ENCODE data around the gene CNTN4. TPM values are rescaled to one million over a fixed set of nuclear protein-coding genes. Genes with fewer than 3 reads are reported as not detected.

Gene CNTN4
- total RNA-seq, 1 experiment from 2014 or later = 2.9 TPM

- H3K27ac Mint-ChIP-seq (ENCODE audit: unreplicated experiment) = no peak overlapping the region
- CTCF ChIA-PET = no interaction called here
- H3K4me1 Mint-ChIP-seq (ENCODE audit: low read depth, unreplicated experiment) = no peaks in the 10 kb centered on the region
- no peak for DNase-seq
- no peak for TF ChIP-seq CTCF (IDR thresholded peaks at IDR 0.05; ENCODE audit: unreplicated experiment)
- no TSS peak for BruUV-seq (replicated peaks)
- no peaks in the 10 kb centered on the region for H3K36me3 Mint-ChIP-seq (ENCODE audit: insufficient read depth, unreplicated experiment)
- no peaks in the 10 kb centered on the region for H3K27me3 Mint-ChIP-seq (ENCODE audit: unreplicated experiment)
- intact Hi-C loops (cut with micrococcal nuclease; ENCODE audit: unreplicated experiment) = no loop called here
- no peak overlapping the region for H3K4me3 Mint-ChIP-seq (ENCODE audit: low read depth, unreplicated experiment)
- peaks cover 8% of the 10 kb centered on the region for H3K9me3 Mint-ChIP-seq (ENCODE audit: low read depth, unreplicated experiment)
Observed at GRCh38 chr3:2650746-2651145, 552.1 kb downstream of the CNTN4 start.

GRCh38 chr3:2652386-2652785, 553.7 kb downstream of the CNTN4 start:
- intact Hi-C loops (cut with micrococcal nuclease; ENCODE audit: unreplicated experiment) = no loop called here
- Mint-ChIP-seq H3K4me3 (ENCODE audit: low read depth, unreplicated experiment) (no peak overlapping the region), H3K4me1 (ENCODE audit: low read depth, unreplicated experiment) (no peaks in the 10 kb centered on the region), H3K9me3 (ENCODE audit: low read depth, unreplicated experiment) (peaks cover 8% of the 10 kb centered on the region), H3K36me3 (ENCODE audit: insufficient read depth, unreplicated experiment) (no peaks in the 10 kb centered on the region), H3K27me3 (ENCODE audit: unreplicated experiment) (no peaks in the 10 kb centered on the region), H3K27ac (ENCODE audit: unreplicated experiment) (no peak overlapping the region)
- CTCF ChIA-PET = no interaction called here
- BruUV-seq (replicated peaks) = no TSS peak
- TF ChIP-seq CTCF (IDR thresholded peaks at IDR 0.05; ENCODE audit: unreplicated experiment) = no peak
- no peak for DNase-seq

DNA sequence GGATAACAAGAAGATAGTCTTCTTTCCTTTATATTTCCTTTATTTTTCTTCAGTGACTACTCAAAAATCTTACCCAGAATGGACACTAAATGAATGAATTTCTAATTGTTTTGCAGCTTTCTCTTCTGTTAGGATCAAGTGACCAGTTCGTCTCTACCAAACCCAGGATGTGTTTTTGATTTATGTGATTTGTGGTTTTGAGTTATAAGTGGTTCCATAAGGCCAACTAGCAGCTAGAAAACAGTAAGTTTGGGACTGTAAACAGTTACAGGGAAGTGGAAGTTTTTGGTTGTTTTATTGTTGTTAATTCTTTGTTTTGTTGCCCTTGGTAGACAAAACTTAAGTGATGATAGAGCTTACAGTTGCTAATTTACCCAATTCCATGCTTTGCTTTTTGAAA, 555.0 kb downstream of the CNTN4 start:
- CTCF ChIA-PET = no interaction called here
- no peak for TF ChIP-seq CTCF (IDR thresholded peaks at IDR 0.05; ENCODE audit: unreplicated experiment)
- intact Hi-C loops (cut with micrococcal nuclease; ENCODE audit: unreplicated experiment) = no loop called here
- no TSS peak for BruUV-seq (replicated peaks)
- H3K9me3 Mint-ChIP-seq (ENCODE audit: low read depth, unreplicated experiment) = peaks cover 8% of the 10 kb centered on the region
- no peak overlapping the region for H3K4me3 Mint-ChIP-seq (ENCODE audit: low read depth, unreplicated experiment)
- no peaks in the 10 kb centered on the region for H3K27me3 Mint-ChIP-seq (ENCODE audit: unreplicated experiment)
- no peak for DNase-seq
- no peak overlapping the region for H3K27ac Mint-ChIP-seq (ENCODE audit: unreplicated experiment)
- no peaks in the 10 kb centered on the region for H3K4me1 Mint-ChIP-seq (ENCODE audit: low read depth, unreplicated experiment)
- no peaks in the 10 kb centered on the region for H3K36me3 Mint-ChIP-seq (ENCODE audit: insufficient read depth, unreplicated experiment)

DNA sequence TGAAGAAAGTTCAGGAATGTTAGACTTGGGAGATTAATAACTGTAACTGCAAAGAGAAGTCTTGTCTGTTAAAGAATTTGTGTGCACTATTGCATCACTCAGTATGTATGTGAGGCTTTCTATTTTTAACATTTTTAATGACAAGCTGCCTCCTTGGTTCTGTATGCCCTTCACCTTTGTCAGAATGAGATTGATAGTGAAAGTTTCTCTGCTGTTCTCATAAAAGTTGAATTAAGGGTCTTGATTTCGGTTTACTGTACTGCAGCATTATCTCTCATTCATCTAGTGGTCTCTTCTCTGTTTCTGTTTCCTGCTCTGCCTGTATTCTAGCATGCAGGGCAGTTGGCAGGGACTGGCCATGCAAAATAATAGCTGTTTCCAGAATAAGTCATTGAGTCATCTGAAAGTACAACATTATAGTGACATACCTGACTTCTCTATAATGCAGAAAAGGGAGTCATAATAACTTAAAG, 556.6 kb downstream of the CNTN4 start:
- Mint-ChIP-seq H3K27me3 (ENCODE audit: unreplicated experiment) (no peaks in the 10 kb centered on the region), H3K9me3 (ENCODE audit: low read depth, unreplicated experiment) (peaks cover 5% of the 10 kb centered on the region), H3K4me1 (ENCODE audit: low read depth, unreplicated experiment) (no peaks in the 10 kb centered on the region), H3K27ac (ENCODE audit: unreplicated experiment) (no peak overlapping the region), H3K4me3 (ENCODE audit: low read depth, unreplicated experiment) (no peak overlapping the region), H3K36me3 (ENCODE audit: insufficient read depth, unreplicated experiment) (no peaks in the 10 kb centered on the region)
- CTCF ChIA-PET = no interaction called here
- BruUV-seq (replicated peaks) = no TSS peak
- intact Hi-C loops (cut with micrococcal nuclease; ENCODE audit: unreplicated experiment) = no loop called here
- DNase-seq = no peak
- TF ChIP-seq CTCF (IDR thresholded peaks at IDR 0.05; ENCODE audit: unreplicated experiment) = no peak
